AG04449 (cell line): Measurements from ENCODE around the gene SLC37A3.
"Not testable (repeated sequence)": the region's sequence is repeated elsewhere in the genome, so short reads cannot be mapped to it uniquely, and the experiment has no call there.

Experiments used
- CTCF ChIA-PET: fragments of 350-600 bp; formaldehyde crosslinking; extraction: SDS; loops from one replicate; lab custom pipeline; 2021; ENCODE audit warnings: antibody characterized with exemption; lab: Yijun Ruan, JAX
- POLR2A ChIA-PET: fragments of 400-600, 350-600 bp; formaldehyde crosslinking; extraction: SDS; loops from one replicate; lab custom pipeline; 2020; ENCODE audit warnings: antibody characterized with exemption, inconsistent platforms; lab: Yijun Ruan, JAX
- DNase-seq: peaks from one replicate; pipeline ENCODE4 v3.0.0-alpha.2; 2010; ENCODE audit warnings: low read depth, low spot score
- H3K4me3 ChIP-seq: 2 replicates; pipeline ENCODE4 v1.5.1; 2011; ENCODE audit warnings: low read depth, mild to moderate bottlenecking, control low read depth, low read length
- TF ChIP-seq, protein P1 (sequence below): IDR thresholded peaks from one replicate; pipeline ENCODE4 v1.5.1; 2011; ENCODE audit warnings: mild to moderate bottlenecking, moderate library complexity, low read length, control low read depth, inconsistent platforms; ENCODE audit not compliant: insufficient read depth; ENCODE audit errors: missing control alignments

Gene SLC37A3

DNA sequence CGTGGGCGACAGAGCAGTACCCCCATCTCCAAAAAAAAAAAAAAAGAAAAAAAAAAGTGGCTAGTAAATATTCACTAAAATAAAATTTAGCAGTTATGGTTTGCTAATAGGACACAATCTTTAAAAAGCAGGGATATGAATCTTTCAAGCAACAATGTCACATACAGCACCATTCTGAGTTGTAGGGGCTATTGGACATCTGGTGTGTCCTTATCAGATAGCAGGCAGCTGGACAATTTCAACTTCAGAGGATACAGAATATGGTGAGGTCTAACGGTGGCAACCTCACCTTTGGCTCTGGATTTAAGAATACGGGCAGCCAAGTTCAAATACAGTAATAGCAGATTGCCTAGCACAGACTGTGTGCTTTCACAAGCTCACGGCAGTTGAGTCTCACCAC lies 51.1 kb downstream of the SLC37A3 start:
- CTCF ChIA-PET, result interaction anchor here (1.0 kb wide), 1 partner anchor 21 kb away, joined by 5 read pairs; no protein-coding TSS in a partner anchor
- no peak for DNase-seq
- TF ChIP-seq, protein P1, sequence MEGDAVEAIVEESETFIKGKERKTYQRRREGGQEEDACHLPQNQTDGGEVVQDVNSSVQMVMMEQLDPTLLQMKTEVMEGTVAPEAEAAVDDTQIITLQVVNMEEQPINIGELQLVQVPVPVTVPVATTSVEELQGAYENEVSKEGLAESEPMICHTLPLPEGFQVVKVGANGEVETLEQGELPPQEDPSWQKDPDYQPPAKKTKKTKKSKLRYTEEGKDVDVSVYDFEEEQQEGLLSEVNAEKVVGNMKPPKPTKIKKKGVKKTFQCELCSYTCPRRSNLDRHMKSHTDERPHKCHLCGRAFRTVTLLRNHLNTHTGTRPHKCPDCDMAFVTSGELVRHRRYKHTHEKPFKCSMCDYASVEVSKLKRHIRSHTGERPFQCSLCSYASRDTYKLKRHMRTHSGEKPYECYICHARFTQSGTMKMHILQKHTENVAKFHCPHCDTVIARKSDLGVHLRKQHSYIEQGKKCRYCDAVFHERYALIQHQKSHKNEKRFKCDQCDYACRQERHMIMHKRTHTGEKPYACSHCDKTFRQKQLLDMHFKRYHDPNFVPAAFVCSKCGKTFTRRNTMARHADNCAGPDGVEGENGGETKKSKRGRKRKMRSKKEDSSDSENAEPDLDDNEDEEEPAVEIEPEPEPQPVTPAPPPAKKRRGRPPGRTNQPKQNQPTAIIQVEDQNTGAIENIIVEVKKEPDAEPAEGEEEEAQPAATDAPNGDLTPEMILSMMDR, result no peak
- no peak overlapping the region for H3K4me3 ChIP-seq
- POLR2A ChIA-PET, result no interaction called here

DNA sequence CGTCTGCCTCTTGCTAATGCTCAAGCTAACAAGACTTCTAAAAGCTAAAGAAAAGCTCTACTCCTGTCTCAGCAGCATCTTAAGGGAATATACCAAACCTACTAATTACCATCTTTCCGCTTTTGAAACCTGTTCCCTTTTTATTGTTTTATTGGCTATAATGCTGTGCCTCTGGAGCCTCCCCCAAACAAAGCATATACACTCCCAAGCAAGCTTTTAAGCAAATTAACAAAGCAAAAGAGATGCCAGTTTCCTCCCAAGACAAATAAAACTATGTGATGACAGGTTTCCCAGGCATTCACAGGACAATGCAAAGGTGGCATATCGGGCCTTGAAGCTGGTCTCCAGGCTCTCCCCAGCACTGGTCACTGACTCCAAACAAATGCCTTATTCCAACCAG lies 52.9 kb downstream of the SLC37A3 start:
- ChIA-PET CTCF (interaction anchor here (1.6 kb wide), 1 partner anchor 12 kb away, joined by 3 read pairs; no protein-coding TSS in a partner anchor), POLR2A (no interaction called here)
- TF ChIP-seq, protein P1, result no peak
- H3K4me3 ChIP-seq, result no peak overlapping the region
- no peak for DNase-seq

DNA sequence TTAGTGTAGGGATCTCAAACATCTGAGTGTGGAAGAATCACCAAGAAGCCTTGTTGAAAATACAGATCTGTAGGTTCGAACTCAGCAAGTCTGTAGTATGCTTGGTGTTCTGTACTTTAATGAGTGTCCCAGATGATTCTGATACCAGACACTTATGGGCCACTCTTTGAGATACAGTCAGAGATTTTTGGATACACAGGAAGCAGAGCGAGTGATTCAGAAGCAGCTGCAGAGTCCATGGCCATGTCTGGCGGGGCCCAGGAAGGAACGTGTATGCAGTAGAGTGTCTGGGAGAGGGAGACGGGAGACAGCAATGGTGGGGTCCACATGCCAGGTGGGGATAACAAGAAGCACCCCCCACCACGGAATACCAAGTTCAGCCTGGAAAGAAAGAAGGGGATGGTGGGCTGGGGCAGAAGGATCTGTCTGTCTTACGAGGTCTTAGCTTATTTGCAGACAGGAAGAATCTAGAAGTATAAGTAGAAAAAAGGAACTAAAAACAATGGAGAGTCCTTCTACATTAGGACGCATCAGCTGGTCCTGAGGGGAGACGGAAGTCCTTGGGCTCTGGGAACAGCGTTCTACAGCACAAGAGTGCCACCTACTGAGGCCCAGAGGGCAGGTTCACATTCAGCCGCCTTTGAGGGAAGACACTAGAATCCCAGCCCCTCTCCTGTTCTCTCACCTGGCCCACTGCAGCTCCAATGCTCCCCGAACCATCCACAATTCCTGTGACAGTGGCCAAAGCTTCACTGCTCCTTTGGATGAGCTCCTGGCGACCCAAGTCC lies 55.4 kb downstream of the SLC37A3 start:
- no peak for DNase-seq
- ChIA-PET POLR2A (interaction anchor here (0.6 kb wide), 1 partner anchor 12 kb away, joined by 3 read pairs; no protein-coding TSS in a partner anchor), CTCF (interaction anchor here (0.7 to 1.8 kb wide), 10 partner anchors 12 to 337 kb away, joined by 3 to 5 read pairs (median 4); partner anchors contain the start of gene KDM7A)
- TF ChIP-seq, protein P1, result peak; percentile 40
- no peak overlapping the region for H3K4me3 ChIP-seq

DNA sequence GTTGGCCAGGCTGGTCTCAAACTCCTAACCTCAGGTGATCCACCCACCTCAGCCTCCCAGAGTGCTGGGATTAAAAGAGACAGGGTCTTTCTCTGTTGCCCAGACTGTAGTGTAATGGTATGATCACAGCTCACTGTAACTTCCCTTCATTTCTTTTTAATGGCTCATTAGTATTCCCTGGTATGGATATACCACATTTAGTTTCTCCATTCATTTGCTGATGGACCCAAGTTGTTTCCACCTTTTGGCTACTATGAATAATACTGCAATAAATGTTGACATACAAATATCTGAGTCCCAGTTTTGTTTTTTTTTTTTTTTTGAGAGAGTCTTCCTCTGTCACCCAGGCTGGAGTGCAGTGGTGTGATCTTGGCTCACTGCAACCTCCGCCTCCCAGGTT lies 59.4 kb downstream of the SLC37A3 start:
- H3K4me3 ChIP-seq, DNase-seq, POLR2A ChIA-PET: not testable (repeated sequence)
- CTCF ChIA-PET, result interaction anchor here (1.8 kb wide), 1 partner anchor 8 kb away, joined by 7 read pairs; no protein-coding TSS in a partner anchor

DNA sequence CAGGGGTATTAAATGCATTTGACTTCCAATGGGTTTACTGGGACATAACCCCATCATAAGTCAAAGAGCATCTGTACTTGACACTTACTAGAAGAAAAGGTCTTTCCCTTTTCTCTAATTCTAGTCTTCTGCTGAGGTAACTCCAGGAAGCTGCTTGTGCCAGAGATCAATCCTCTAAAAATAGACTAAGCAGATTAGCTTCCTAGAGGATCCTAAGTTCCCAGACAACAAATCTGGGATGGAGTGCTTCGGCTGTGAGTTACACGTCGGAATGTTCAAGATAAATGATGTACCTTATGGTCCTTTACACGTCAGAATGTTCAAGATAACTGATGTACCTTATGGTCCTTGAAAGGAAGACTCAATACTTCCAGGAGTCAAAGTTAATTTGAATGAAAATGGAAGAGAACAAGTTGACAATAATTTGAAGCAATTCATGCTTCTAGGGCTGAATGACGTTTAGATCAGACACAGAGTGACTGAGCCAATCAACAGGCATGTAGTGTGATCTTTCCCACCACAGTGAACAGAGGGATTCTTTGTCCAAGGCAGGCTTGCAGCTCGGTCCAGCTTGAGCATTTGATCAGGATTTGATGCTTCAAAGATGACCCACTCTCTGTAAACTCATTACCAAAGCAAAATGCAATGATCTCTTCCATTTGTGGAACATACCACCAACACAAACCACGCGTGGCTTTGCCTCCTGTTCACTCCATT lies 63.8 kb downstream of the SLC37A3 start:
- no peak overlapping the region for H3K4me3 ChIP-seq
- ChIA-PET CTCF (no interaction called here), POLR2A (no interaction called here)
- no peak for DNase-seq
- TF ChIP-seq, protein P1, result no peak

DNA sequence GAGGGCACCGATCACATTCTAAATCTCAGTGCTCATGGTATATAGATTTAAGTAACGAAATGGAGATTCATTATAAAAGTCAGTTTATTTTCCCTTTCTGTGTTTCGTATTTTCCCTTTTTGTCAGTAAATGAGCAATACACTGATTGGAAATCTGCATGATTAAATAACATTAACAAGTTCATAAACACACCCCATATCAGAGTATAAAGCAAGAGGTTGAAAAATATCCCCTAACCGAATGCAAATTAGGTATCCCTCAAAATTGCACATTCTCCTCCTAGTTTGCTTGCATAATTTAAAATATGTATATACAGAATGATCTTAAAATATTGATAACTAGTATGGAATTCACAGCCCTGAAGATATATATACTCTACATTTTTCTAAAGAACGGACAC lies 64.6 kb downstream of the SLC37A3 start:
- H3K4me3 ChIP-seq, result no peak overlapping the region
- ChIA-PET POLR2A (no interaction called here), CTCF (no interaction called here)
- DNase-seq, result no peak
- TF ChIP-seq, protein P1, result no peak
